H1 (cell line): ENCODE results near the gene UPF3A. TPM values are rescaled to one million over a fixed set of nuclear protein-coding genes. Genes with fewer than 3 reads are reported as not detected.

Experiments
- CTCF ChIA-PET: fragments of 300-600 bp; sonication (Branson Sonifier 250); formaldehyde crosslinking; loops from one replicate; lab custom pipeline; 2021; ENCODE audit not compliant: partially characterized antibody; lab: Charles Lee
- POLR2A ChIA-PET: fragments of 300-600 bp; sonication (Branson Sonifier 250); formaldehyde crosslinking; loops from one replicate; lab custom pipeline; 2021; ENCODE audit warnings: inconsistent platforms; ENCODE audit not compliant: partially characterized antibody; lab: Charles Lee
- DNase-seq, 2 experiments: peaks; one replicate each; pipeline versions ENCODE4 v3.0.0 to v3.0.0-alpha.2; 2010 to 2022; ENCODE audit warnings: low spot score in 2 of 2, low read depth in 1 of 2, mixed read lengths in 1 of 2
- FAIRE-seq: peaks from 2 replicates; lab custom pipeline; 2011; peaks lifted over from hg19 to GRCh38; lab: Jason Lieb, UNC
- H2AFZ ChIP-seq: 2 replicates; pipeline ENCODE4 v1.8.1; 2012; ENCODE audit warnings: low read length, inconsistent platforms
- H2AK5ac ChIP-seq: 2 replicates; pipeline ENCODE4 v1.6.1; 2013; ENCODE audit warnings: low read depth, low read length
- H2BK120ac ChIP-seq: replicated peaks from 2 replicates; pipeline ENCODE3; 2013; ENCODE audit warnings: low read depth, low read length, inconsistent platforms
- H2BK12ac ChIP-seq: 2 replicates; pipeline ENCODE4 v1.6.1; 2013; ENCODE audit warnings: low read depth, low read length
- H2BK15ac ChIP-seq: 2 replicates; pipeline ENCODE4 v1.6.1; 2013; ENCODE audit warnings: low read length
- H2BK20ac ChIP-seq: 2 replicates; pipeline ENCODE4 v1.6.1; 2013; ENCODE audit warnings: low read length
- H2BK5ac ChIP-seq: 2 replicates; pipeline ENCODE4 v1.6.1; 2013; ENCODE audit warnings: low read depth, low read length
- H3K14ac ChIP-seq: 2 replicates; pipeline ENCODE4 v1.6.1; 2013; ENCODE audit warnings: inconsistent platforms; ENCODE audit not compliant: insufficient read length
- H3K18ac ChIP-seq: 2 replicates; pipeline ENCODE4 v1.6.1; 2013; ENCODE audit warnings: low read length; ENCODE audit errors: extremely low read depth
- H3K23ac ChIP-seq: 2 replicates; pipeline ENCODE4 v1.6.1; 2013; ENCODE audit warnings: inconsistent platforms; ENCODE audit not compliant: insufficient read length
- H3K23me2 ChIP-seq: 2 replicates; pipeline ENCODE4 v1.6.1; 2013; ENCODE audit warnings: low read depth, low read length
- H3K27ac ChIP-seq: 2 replicates; pipeline ENCODE4 v1.6.1; 2011; ENCODE audit warnings: low read depth, low read length, inconsistent platforms
- H3K27me3 ChIP-seq, 4 experiments: replicated peaks in 1 of 4; 1 replicate in 1 of 4; 2 replicates in 3 of 4; pipeline versions ENCODE4 v1.6.1 to v1.8.1; 2011 to 2013; ENCODE audit warnings: low read length in 3 of 4, mild to moderate bottlenecking in 3 of 4, inconsistent platforms in 2 of 4, mixed read lengths in 2 of 4, moderate library complexity in 1 of 4; ENCODE audit not compliant: control insufficient read depth in 3 of 4, insufficient read depth in 3 of 4; ENCODE audit errors: extremely low read depth in 1 of 4
- H3K36me3 ChIP-seq, 4 experiments: 2 replicates each; pipeline versions ENCODE4 v1.6.1 to v1.8.1; 2011 to 2013; ENCODE audit warnings: mild to moderate bottlenecking in 4 of 4, low read length in 3 of 4, moderate library complexity in 2 of 4, control low read depth in 1 of 4, inconsistent platforms in 1 of 4; ENCODE audit not compliant: insufficient read depth in 4 of 4, control insufficient read depth in 2 of 4
- H3K4ac ChIP-seq: replicated peaks from 2 replicates; pipeline ENCODE3; 2013; ENCODE audit warnings: low read length, low read depth, mixed read lengths, inconsistent platforms; ENCODE audit not compliant: insufficient read length
- H3K4me1 ChIP-seq, 4 experiments: replicated peaks in 1 of 4; 1 replicate in 1 of 4; 2 replicates in 3 of 4; pipeline versions ENCODE4 v1.6.1 to v1.8.1; 2011 to 2013; ENCODE audit warnings: low read length in 3 of 4, inconsistent platforms in 2 of 4, mixed read lengths in 1 of 4; ENCODE audit not compliant: insufficient read depth in 4 of 4, control insufficient read depth in 3 of 4
- H3K4me2 ChIP-seq, 2 experiments: 2 replicates each; pipeline versions ENCODE4 v1.6.1 to v1.8.1; 2011 to 2013; ENCODE audit warnings: low read depth in 2 of 2, low read length in 2 of 2, control low read depth in 1 of 2, inconsistent platforms in 1 of 2, mild to moderate bottlenecking in 1 of 2; ENCODE audit not compliant: insufficient read depth in 1 of 2
- H3K4me3 ChIP-seq, 4 experiments: fragments of 200-600, 300-600 bp in 1 of 4; sonication (generic), shearing (Covaris generic), sonication (Bioruptor Twin) in 1 of 4; 2 replicates each; pipeline versions ENCODE4 v1.5.1 to v1.8.1; 2011 to 2016; ENCODE audit warnings: low read length in 4 of 4, low read depth in 3 of 4, control low read depth in 2 of 4, inconsistent platforms in 2 of 4, mild to moderate bottlenecking in 2 of 4, mixed read lengths in 1 of 4, moderate library complexity in 1 of 4; ENCODE audit not compliant: insufficient read depth in 2 of 4; ENCODE audit errors: extremely low read depth in 1 of 4
- H3K56ac ChIP-seq: replicated peaks from 2 replicates; pipeline ENCODE3; 2013; ENCODE audit warnings: low read depth, mild to moderate bottlenecking, mixed read lengths, low read length, inconsistent platforms; ENCODE audit not compliant: insufficient read length
- H3K79me1 ChIP-seq: 2 replicates; pipeline ENCODE4 v1.6.1; 2013; ENCODE audit warnings: low read depth, low read length, control low read depth
- H3K79me2 ChIP-seq, 2 experiments: 2 replicates each; pipeline versions ENCODE4 v1.6.1 to v1.8.1; 2012 to 2013; ENCODE audit warnings: low read length in 2 of 2, mild to moderate bottlenecking in 2 of 2, inconsistent platforms in 1 of 2; ENCODE audit not compliant: insufficient read depth in 2 of 2, control insufficient read depth in 1 of 2
- H3K9ac ChIP-seq, 4 experiments: replicated peaks in 1 of 4; 1 replicate in 1 of 4; 2 replicates in 3 of 4; pipeline versions ENCODE4 v1.6.1 to v1.8.1; 2011 to 2013; ENCODE audit warnings: low read depth in 3 of 4, low read length in 3 of 4, control low read depth in 2 of 4, mild to moderate bottlenecking in 2 of 4, moderate library complexity in 2 of 4, inconsistent platforms in 1 of 4; ENCODE audit errors: extremely low read depth in 1 of 4
- H3K9me3 ChIP-seq, 2 experiments: 2 replicates each; pipeline versions ENCODE4 v1.6.1 to v1.8.1; 2012 to 2013; ENCODE audit warnings: mild to moderate bottlenecking in 2 of 2, moderate library complexity in 2 of 2, control low read depth in 1 of 2, inconsistent platforms in 1 of 2, low read depth in 1 of 2, low read length in 1 of 2, mixed read lengths in 1 of 2; ENCODE audit not compliant: insufficient read depth in 2 of 2
- H4K20me1 ChIP-seq, 2 experiments: replicated peaks in 1 of 2; 2 replicates each; pipeline versions ENCODE3 to v1.8.1; 2011 to 2013; ENCODE audit warnings: inconsistent platforms in 2 of 2, low read length in 2 of 2, mild to moderate bottlenecking in 1 of 2; ENCODE audit not compliant: insufficient read depth in 2 of 2, control insufficient read depth in 1 of 2
- H4K5ac ChIP-seq: 2 replicates; pipeline ENCODE4 v1.6.1; 2013; ENCODE audit warnings: low read length, low read depth, mixed read lengths, inconsistent platforms; ENCODE audit not compliant: insufficient read length
- H4K8ac ChIP-seq: 2 replicates; pipeline ENCODE4 v1.8.0; 2013; ENCODE audit warnings: mild to moderate bottlenecking, moderate library complexity, low read length, inconsistent platforms; ENCODE audit not compliant: insufficient read depth; ENCODE audit errors: extremely low read depth
- H4K91ac ChIP-seq: replicated peaks from 2 replicates; pipeline ENCODE3; 2013; ENCODE audit warnings: low read length, mixed read lengths, inconsistent platforms; ENCODE audit not compliant: insufficient read length
- CTBP2 ChIP-seq: IDR thresholded peaks from 2 replicates; pipeline ENCODE4 v1.7.0; 2011; ENCODE audit warnings: borderline replicate concordance, mild to moderate bottlenecking, moderate library complexity, mixed read lengths, low read length; ENCODE audit not compliant: insufficient read depth, insufficient read length
- HDAC6 ChIP-seq: IDR thresholded peaks from one replicate; pipeline ENCODE4 v1.7.1; 2012; ENCODE audit warnings: low read depth, mild to moderate bottlenecking, inconsistent platforms, low read length, moderate library complexity
- JUN ChIP-seq: IDR thresholded peaks from 2 replicates; pipeline ENCODE4 v1.6.1; 2011; ENCODE audit warnings: low read depth, mild to moderate bottlenecking, improper control_type of control experiment, low read length
- SIN3A ChIP-seq, 2 experiments: IDR thresholded peaks in 1 of 2; conservative IDR thresholded peaks in 1 of 2; 2 replicates each; pipeline ENCODE4 v1.6.1; 2011 to 2012; ENCODE audit warnings: low read length in 2 of 2, improper control_type of control experiment in 1 of 2, low read depth in 1 of 2, mild to moderate bottlenecking in 1 of 2
- SP2 ChIP-seq: IDR thresholded peaks from 2 replicates; pipeline ENCODE4 v1.6.1; 2012; ENCODE audit warnings: mild to moderate bottlenecking, low read length, inconsistent platforms
- SRF ChIP-seq: IDR thresholded peaks from 2 replicates; pipeline ENCODE4 v1.6.1; 2011; ENCODE audit warnings: mild to moderate bottlenecking, low read depth, low read length, moderate library complexity
- WGBS, 2 experiments: shearing (Covaris generic) in 1 of 2; methylation state at CpG; one replicate each; pipeline versions ENCODE4 v1.1.6 to v1.1.7; 2013 to 2015; ENCODE audit warnings: low lambda C conversion rate in 2 of 2, mixed read lengths in 2 of 2, inconsistent platforms in 1 of 2, low coverage in 1 of 2, missing lambda C conversion rate in 1 of 2; ENCODE audit not compliant: insufficient replicate concordance in 2 of 2, insufficient coverage in 1 of 2, insufficient read length in 1 of 2; ENCODE audit errors: extremely low coverage in 1 of 2, missing lambda C conversion rate in 1 of 2; 5-methylcytosine and 5-hydroxymethylcytosine counted together
- polyA plus RNA-seq, 7 experiments: library from polyadenylated mRNA; depleted of rRNA in 3 of 7; stranded (reverse) in 5 of 7; unstranded in 2 of 7; fragments of >200 nt in 5 of 7; fragments of 200-250 nt in 2 of 7; gene quantifications; 1 replicate in 5 of 7; 2 replicates in 1 of 7; 4 replicates in 1 of 7; pipeline versions ENCODE4 v1.2.1 to v1.2.3, GENCODE V29; 2011 to 2013; ENCODE audit warnings: missing spikeins in 2 of 7, mixed read lengths in 2 of 7
- total RNA-seq: library from RNA; stranded (reverse); fragmentation: NEBNext Ultra II Directional; extraction: Animal tissue kit (Norgen Biotek cat#: 25700); gene quantifications from 2 replicates; pipeline ENCODE4 v1.2.1, GENCODE V29; 2021

The UPF3A gene
- total and polyA plus RNA-seq, 2 of the 8 experiments (the other 6 are each of a cell fraction or from before 2014, with no cell fraction given): 47.1 to 58.2 TPM

DNA sequence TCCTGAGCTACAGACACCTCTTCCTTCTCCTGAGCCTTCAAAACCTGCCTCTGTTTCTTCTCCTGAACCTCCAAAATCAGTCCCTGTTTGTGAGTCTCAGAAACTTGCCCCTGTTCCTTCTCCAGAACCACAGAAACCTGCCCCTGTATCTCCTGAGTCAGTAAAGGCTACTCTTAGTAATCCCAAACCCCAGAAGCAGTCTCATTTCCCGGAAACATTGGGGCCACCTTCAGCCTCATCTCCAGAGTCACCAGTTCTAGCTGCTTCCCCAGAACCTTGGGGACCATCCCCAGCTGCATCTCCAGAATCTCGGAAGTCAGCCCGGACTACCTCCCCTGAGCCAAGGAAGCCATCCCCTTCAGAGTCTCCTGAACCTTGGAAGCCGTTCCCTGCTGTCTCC is 42.9 kb downstream of the UPF3A start:
- no peak overlapping the region for H3K4ac ChIP-seq
- peaks cover 2% of the 10 kb centered on the region; the same call in 1 of the 2 replicates for H3K79me1 ChIP-seq
- H3K4me3 ChIP-seq: no peak overlapping the region
- no peak overlapping the region for H3K23ac ChIP-seq
- H4K5ac ChIP-seq: no peak overlapping the region
- peaks cover 1 to 4% of the 10 kb centered on the region in 2 experiments for H4K20me1 ChIP-seq
- WGBS, 2 experiments: 68% methylated on average over 4 of the region's 4 CpGs; no CpG with 5 or more reads in 1 of the 2 experiments
- no peak overlapping the region for H2BK120ac ChIP-seq
- H3K9me3 ChIP-seq: no peaks in the 10 kb centered on the region
- no peak overlapping the region for H3K56ac ChIP-seq
- no peak overlapping the region for H2BK15ac ChIP-seq
- no peak overlapping the region for H2AK5ac ChIP-seq
- no peaks in the 10 kb centered on the region for H3K27me3 ChIP-seq
- FAIRE-seq: no peak
- peaks cover 20 to 62% (median 44%) of the 10 kb centered on the region in 4 experiments for H3K36me3 ChIP-seq
- peaks cover 6 to 11% of the 10 kb centered on the region in 2 experiments; a peak in 3 of 4 replicates for H3K79me2 ChIP-seq
- ChIA-PET CTCF (interaction anchor here (1.2 to 2.6 kb wide), 3 partner anchors 13 to 16 kb away, joined by 3 to 5 read pairs (median 5); no protein-coding TSS in a partner anchor), POLR2A (interaction anchor here (1.6 to 6.5 kb wide), 3 partner anchors 8 to 17 kb away, joined by 5 to 51 read pairs (median 6); partner anchors contain the start of gene CHAMP1)
- DNase-seq: no peak
- no peak overlapping the region for H3K9ac ChIP-seq
- no peak overlapping the region for H4K8ac ChIP-seq
- no peak overlapping the region for H2AFZ ChIP-seq
- no peak overlapping the region for H2BK20ac ChIP-seq
- H3K23me2 ChIP-seq: no peaks in the 10 kb centered on the region
- no peak overlapping the region for H3K14ac ChIP-seq
- no peak overlapping the region for H4K91ac ChIP-seq
- no peak overlapping the region for H3K4me2 ChIP-seq
- H2BK5ac ChIP-seq: no peak overlapping the region
- H3K4me1 ChIP-seq: peaks cover 0 to 6% (median 0%) of the 10 kb centered on the region in 4 experiments; a peak in 3 of 7 replicates
- H3K18ac ChIP-seq: no peak overlapping the region
- H2BK12ac ChIP-seq: no peak overlapping the region
- no peak overlapping the region for H3K27ac ChIP-seq
- TF ChIP-seq JUN (no peak), SIN3A (conservative IDR thresholded peaks at IDR 0.05 in 1 of 2, IDR thresholded peaks at IDR 0.05 in 1 of 2; ENCODE audit: low read depth in 1 of 2, low read length in 2 of 2) (no peak), SP2 (no peak), CTBP2 (no peak), SRF (no peak), HDAC6 (no peak)
